H7 (cell line): ENCODE data around the gene NAA30. TPM values are rescaled to one million over a fixed set of nuclear protein-coding genes. Genes with fewer than 3 reads are reported as not detected.

ENCODE experiments used
- DNase-seq: peaks from one replicate; pipeline ENCODE4 v3.0.0; 2012
- H3K27me3 ChIP-seq: 2 replicates; pipeline ENCODE4 v1.6.0; 2011; ENCODE audit warnings: mild to moderate bottlenecking, low read length; ENCODE audit not compliant: control insufficient read depth, insufficient read depth
- H3K36me3 ChIP-seq: replicated peaks from 2 replicates; pipeline ENCODE4 v1.5.1; 2011; ENCODE audit warnings: low read length; ENCODE audit not compliant: control insufficient read depth, insufficient read depth
- H3K4me3 ChIP-seq: 2 replicates; pipeline ENCODE4 v1.5.1; 2011; ENCODE audit warnings: low read depth, mild to moderate bottlenecking, control low read depth, low read length, moderate library complexity; ENCODE audit not compliant: insufficient read depth
- total RNA-seq: library from RNA; depleted of rRNA; stranded (reverse); fragments of >200 nt; shearing (Covaris generic); gene quantifications from 2 replicates; pipeline ENCODE4 v1.2.3, GENCODE V29; 2014; rRNA removed

The NAA30 gene
- total RNA-seq, 1 experiment from 2014 or later: 17.7 TPM

DNA sequence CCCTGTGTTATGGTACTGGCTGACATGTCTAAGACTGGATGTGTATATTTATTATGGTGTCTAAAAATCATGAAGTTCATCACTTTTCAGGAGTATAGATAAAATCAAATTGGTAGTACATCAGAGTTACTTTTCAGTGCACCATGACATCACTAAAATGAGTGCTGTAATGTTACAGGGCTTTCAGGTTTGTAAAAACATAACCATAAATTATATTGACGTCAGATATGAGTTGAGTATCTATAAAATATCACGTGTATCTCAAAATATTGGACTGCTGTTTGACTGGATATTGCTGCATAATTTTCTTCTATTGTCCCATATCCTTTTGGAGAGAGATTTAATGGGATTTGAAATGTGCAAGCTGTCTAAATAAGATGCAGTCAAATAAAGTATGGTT is 22.0 kb downstream of the NAA30 start:
- no peak for DNase-seq

DNA sequence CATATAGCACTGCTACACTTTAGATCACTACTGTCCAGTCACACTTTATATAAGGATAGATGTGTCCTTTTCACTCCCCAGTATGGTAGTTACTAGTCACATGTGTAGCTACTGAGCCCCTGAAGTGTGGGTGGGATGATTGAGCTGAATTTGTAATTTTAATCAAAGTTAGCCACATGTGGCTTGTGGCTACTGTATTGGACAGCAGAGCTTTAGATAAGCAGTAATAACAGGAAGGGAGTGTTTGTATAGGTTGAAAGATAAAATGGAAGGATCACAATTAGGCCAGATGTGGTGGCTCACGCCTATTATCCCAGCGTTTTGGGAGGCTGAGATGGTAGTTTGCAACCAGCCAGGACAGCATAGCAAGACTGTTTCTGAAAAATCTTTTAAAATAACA is 23.5 kb downstream of the NAA30 start:
- H3K27me3 ChIP-seq: no peaks in the 10 kb centered on the region
- H3K4me3 ChIP-seq: no peak overlapping the region
- H3K36me3 ChIP-seq: no peaks in the 10 kb centered on the region; the same call in none of the 2 replicates
- DNase-seq: no peak

More for the DNA sequence above, 22.0 kb downstream of the NAA30 start:
- Histone ChIP-seq H3K36me3 (no peaks in the 10 kb centered on the region; the same call in none of the 2 replicates), H3K4me3 (no peak overlapping the region), H3K27me3 (no peaks in the 10 kb centered on the region)

DNA sequence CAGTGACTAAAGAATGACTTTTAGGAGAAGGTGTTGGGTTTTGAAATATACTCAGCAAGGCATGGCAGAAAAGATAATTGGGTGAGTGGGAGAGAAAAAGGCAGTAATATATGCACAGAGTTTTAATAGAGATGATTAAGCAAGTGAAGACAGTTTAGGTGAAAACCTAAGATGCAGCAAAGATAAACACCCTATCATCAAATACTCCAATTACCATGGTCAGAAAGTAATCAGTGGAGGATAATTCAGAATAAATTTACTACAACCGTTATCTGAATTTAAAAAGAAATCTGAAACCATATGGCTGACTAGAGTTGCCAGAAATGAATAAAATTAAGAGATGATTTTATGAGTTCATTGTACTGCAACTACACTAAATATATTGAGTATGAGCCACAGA is 26.8 kb downstream of the NAA30 start:
- H3K27me3 ChIP-seq: no peaks in the 10 kb centered on the region
- no peak for DNase-seq
- no peak overlapping the region for H3K4me3 ChIP-seq
- no peaks in the 10 kb centered on the region for H3K36me3 ChIP-seq

DNA sequence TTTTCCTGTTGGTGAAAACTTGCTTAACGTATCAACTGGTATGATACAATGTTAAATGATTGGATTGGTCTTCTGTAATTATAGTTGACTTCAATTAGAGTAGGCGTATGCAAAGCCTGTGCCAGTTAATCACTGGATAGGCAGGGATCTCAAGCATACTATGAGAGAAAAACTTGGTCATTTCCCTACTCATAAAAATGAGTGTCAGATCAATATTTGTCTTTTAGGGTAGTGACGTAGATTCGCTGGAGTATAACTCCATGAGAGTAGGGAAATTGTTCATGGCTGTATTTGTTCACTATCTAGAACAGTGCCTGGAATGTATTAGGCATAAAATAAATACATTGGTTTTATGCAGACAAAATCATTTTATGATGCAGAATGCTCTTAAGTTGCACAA is 28.6 kb downstream of the NAA30 start:
- DNase-seq: no peak
- H3K27me3 ChIP-seq: no peaks in the 10 kb centered on the region
- no peak overlapping the region for H3K4me3 ChIP-seq
- no peaks in the 10 kb centered on the region for H3K36me3 ChIP-seq

DNA sequence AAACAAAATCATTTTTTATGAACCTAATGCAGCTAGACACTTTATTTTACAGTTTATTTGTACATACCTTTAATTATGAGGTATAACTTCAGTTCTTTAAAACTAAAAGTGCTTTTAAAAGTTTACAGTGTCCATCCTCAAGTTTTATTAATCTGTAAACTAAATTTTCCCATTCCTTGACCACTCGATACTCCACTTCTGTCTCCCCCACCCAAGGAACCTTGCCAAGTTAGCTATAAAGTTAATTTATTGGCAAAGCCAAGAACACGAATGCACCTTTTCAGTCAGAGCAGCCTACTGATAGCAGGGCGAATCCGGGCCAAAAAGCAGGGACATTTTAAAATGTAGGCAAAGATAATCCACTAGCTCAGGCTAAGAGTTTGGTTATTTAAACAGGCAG is 29.6 kb downstream of the NAA30 start:
- DNase-seq: no peak
- no peaks in the 10 kb centered on the region for H3K27me3 ChIP-seq
- H3K36me3 ChIP-seq: no peaks in the 10 kb centered on the region
- H3K4me3 ChIP-seq: no peak overlapping the region

DNA sequence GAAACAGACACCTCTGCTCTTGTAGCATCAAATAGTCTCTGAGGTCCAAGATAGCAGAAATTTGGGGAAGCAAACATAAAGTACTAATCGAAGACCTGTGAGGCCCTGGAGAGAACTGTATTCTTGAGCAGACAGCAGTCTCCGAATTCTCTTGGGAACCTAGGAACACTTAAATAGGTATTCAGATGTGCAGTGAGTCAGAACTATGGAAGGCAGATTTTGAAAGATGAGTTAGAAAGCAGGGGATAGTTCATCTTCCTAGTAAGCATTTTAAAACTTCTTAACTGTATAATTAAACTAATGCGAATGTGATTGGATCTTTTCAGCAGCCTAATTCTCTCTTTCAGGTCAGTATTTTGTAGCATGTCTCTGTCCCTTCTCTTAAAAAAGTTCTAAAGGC is 30.6 kb downstream of the NAA30 start:
- DNase-seq: no peak
- Histone ChIP-seq H3K27me3 (no peaks in the 10 kb centered on the region), H3K4me3 (no peak overlapping the region), H3K36me3 (no peaks in the 10 kb centered on the region)

DNA sequence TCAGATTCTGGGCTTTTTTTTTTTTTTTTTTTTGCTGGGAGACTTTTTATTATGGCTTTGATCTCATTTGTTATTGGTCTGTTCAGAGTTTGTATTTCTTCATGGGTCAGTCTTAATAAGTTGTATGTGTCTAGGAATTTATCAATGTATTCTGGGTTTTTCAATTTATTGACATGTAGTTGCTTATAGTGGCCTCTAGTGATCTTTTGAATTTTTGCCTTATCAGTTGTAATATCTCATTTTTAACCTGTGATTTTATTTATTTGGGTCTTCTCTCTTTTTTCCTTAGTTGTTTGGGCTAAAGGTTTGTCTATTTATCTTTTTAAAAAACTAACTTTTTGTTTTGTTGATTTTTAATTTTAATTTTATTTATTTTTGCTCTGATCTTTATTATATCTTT is 45.5 kb downstream of the NAA30 start:
- no peaks in the 10 kb centered on the region for H3K27me3 ChIP-seq
- H3K36me3 ChIP-seq: no peaks in the 10 kb centered on the region
- H3K4me3 ChIP-seq: no peak overlapping the region
- DNase-seq: no peak

DNA sequence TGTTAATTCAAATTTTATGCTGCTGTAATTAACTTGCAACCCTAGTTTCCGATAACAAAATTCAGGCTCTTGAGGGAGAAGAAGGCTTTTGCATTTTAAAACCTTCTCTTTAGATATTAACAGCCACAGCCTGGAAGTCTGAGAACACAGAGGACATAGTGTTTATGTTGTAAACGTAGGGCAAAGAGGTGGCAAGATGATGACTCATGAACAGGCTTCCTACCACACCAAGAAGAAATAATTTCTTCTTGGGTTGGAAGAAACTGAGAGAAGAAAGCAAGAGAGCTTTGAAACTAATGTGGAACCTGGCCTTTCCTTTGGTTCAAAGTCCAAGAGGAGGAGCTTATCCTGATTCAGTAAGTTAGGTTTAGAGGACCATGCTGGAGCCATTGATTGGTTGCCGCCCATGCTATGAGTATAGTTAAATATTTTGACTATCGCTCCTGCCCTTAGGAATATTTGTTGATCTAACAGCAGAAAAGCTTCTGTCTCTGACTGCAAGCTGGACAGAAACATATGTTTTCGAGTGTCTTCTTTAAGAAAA is 71.5 kb downstream of the NAA30 start:
- DNase-seq: no peak
- H3K4me3 ChIP-seq: no peak overlapping the region
- H3K36me3 ChIP-seq: no peaks in the 10 kb centered on the region
- H3K27me3 ChIP-seq: no peaks in the 10 kb centered on the region

DNA sequence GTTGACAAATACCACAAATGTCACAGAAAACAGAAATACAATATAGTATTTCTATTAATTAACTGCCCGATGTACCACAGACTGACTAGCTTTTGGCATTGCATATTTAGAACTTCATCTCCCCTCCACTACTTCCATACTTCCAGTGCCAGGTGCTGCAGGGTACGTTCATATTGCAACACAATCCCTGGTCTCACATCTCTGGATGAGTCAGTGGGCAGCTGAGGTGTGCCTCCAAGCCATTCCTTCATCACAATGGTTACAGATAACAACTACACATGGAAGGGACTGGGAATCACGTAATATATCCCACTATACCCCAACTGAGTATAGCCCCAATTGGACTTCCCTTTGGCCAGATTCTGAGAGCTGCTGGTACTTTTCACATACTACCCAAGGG is 72.2 kb downstream of the NAA30 start:
- Histone ChIP-seq H3K27me3 (no peaks in the 10 kb centered on the region), H3K36me3 (no peaks in the 10 kb centered on the region), H3K4me3 (no peak overlapping the region)
- DNase-seq: no peak

DNA sequence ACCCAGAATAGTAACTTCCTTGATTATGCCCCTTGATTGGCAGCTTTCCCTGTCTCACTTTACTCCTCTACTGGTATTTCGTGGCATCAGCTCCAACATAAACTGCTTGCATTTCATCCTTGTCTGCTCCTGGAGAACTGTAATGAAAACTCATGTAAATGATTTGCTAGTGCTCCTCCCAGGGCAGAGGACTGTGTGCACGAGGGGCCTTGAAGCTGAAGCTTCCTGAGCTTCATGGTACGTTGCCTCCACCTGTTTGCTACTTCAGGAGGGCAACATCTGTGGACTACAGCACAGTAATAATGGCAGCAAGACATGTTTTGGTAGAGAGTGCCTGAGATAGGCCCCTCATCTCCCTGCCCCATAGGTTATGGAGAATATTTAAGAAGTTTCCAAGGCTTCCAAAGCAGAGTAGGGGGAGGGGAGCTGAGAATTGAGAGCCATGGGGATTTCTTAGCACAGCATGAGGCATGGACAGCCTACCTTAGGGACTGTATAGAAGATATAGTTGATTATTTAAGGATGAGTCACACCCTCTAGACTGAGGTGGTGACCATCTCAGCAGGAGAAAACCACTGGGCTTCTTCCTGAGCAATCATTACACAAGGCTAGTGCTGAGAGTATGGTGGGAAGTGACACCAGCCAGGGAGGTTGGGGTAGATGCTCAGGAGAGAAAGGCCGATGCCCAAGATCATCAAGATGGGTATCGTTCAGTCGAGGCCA is 73.8 kb downstream of the NAA30 start:
- Histone ChIP-seq H3K4me3 (no peak overlapping the region), H3K27me3 (no peaks in the 10 kb centered on the region), H3K36me3 (no peaks in the 10 kb centered on the region)
- no peak for DNase-seq

Other genes with a start within 250 kb of the NAA30 start
- gene EXOC5, start 121.7 kb upstream of the NAA30 start, total RNA-seq: 45.2 and 53.0 TPM in 2 replicates
- gene AP5M1, start 121.6 kb upstream of the NAA30 start, total RNA-seq: 26.4 and 28.2 TPM in 2 replicates
- not detected in 2 replicates for gene CCDC198, start 103.3 kb downstream of the NAA30 start, total RNA-seq